Measurements from ENCODE around the gene ADGRV1. TPM values are rescaled to one million over a fixed set of nuclear protein-coding genes. Genes with fewer than 3 reads are reported as not detected.

ADGRV1 gene
- total RNA-seq, 1 experiment from 2014 or later: 64.8 TPM

DNA sequence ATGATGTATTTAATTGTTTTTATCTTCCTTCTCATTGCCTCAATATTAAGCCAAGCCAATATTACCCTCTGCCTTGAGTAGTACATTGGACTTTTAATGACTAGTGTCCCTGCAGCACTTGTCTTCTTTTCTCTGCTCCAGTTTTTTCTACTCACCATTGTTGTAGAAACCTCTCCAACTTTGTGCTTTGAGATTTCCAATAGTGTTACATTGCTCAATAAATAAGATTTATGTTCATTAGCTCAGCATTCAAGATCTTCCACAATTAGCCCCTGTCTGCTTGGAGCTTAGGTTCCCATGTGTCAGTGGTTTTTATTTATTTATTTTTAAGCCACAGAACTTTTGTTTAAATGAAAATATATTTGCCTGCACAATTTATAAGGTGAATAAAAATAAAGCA lies 145.3 kb downstream of the ADGRV1 start:
- H4K91ac ChIP-seq (ENCODE audit: insufficient read length, low read depth, low read length): no peak overlapping the region
- H3K27ac ChIP-seq (ENCODE audit: insufficient read length, low read depth, low read length): no peak overlapping the region

More for the DNA sequence above, 145.3 kb downstream of the ADGRV1 start:
- H2BK12ac ChIP-seq (ENCODE audit: insufficient read length, low read depth, low read length): no peak overlapping the region
- H3K9me3 Mint-ChIP-seq: no peaks in the 10 kb centered on the region
- no peaks in the 10 kb centered on the region for H3K9me3 ChIP-seq (ENCODE audit: control insufficient read depth, low read depth, low read length)
- H3K36me3 Mint-ChIP-seq (ENCODE audit: insufficient read depth in 1 of 3, low read depth in 3 of 3): peaks cover 6 to 14% (median 11%) of the 10 kb centered on the region in 3 experiments; a peak in 6 of 7 replicates
- H3K18ac ChIP-seq (ENCODE audit: insufficient read length, low read depth, low read length): no peak overlapping the region
- no peak overlapping the region for H2BK5ac ChIP-seq (ENCODE audit: insufficient read length, low read length)
- TF ChIP-seq, protein P1, sequence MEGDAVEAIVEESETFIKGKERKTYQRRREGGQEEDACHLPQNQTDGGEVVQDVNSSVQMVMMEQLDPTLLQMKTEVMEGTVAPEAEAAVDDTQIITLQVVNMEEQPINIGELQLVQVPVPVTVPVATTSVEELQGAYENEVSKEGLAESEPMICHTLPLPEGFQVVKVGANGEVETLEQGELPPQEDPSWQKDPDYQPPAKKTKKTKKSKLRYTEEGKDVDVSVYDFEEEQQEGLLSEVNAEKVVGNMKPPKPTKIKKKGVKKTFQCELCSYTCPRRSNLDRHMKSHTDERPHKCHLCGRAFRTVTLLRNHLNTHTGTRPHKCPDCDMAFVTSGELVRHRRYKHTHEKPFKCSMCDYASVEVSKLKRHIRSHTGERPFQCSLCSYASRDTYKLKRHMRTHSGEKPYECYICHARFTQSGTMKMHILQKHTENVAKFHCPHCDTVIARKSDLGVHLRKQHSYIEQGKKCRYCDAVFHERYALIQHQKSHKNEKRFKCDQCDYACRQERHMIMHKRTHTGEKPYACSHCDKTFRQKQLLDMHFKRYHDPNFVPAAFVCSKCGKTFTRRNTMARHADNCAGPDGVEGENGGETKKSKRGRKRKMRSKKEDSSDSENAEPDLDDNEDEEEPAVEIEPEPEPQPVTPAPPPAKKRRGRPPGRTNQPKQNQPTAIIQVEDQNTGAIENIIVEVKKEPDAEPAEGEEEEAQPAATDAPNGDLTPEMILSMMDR (conservative IDR thresholded peaks at IDR 0.05): no peak
- no peak overlapping the region for H3T11ph ChIP-seq (ENCODE audit: low read length)
- H3K9ac ChIP-seq (ENCODE audit: extremely low read depth, insufficient read length, low read length): no peak overlapping the region
- no peaks in the 10 kb centered on the region for H4K20me1 ChIP-seq (ENCODE audit: control insufficient read depth, insufficient read depth, insufficient read length)
- no peaks in the 10 kb centered on the region for H3K79me1 ChIP-seq (ENCODE audit: insufficient read depth, low read depth, low read length, poor library complexity, severe bottlenecking)
- no peak for DNase-seq
- no peaks in the 10 kb centered on the region for H3K79me2 ChIP-seq (ENCODE audit: insufficient read depth, low read length)
- H2BK120ac ChIP-seq (ENCODE audit: low read depth, low read length, poor library complexity, severe bottlenecking): no peak overlapping the region
- H3K27ac Mint-ChIP-seq: no peak overlapping the region
- H2AK5ac ChIP-seq (ENCODE audit: insufficient read length, low read length): no peak overlapping the region
- no peak overlapping the region for H4K5ac ChIP-seq (ENCODE audit: insufficient read length, low read depth, low read length)
- no peak overlapping the region for H3K56ac ChIP-seq (ENCODE audit: insufficient read length, low read depth, low read length)
- no peaks in the 10 kb centered on the region for H3K23me2 ChIP-seq (ENCODE audit: insufficient read length, low read depth, low read length, poor library complexity, severe bottlenecking)
- no peak overlapping the region for H3K4me3 Mint-ChIP-seq
- no peak overlapping the region for H2BK15ac ChIP-seq (ENCODE audit: low read depth, low read length)
- no peaks in the 10 kb centered on the region for H3K4me1 ChIP-seq (ENCODE audit: insufficient read depth, low read length)
- peaks cover 3 to 7% of the 10 kb centered on the region in 2 experiments; a peak in 3 of 4 replicates for H3K4me1 Mint-ChIP-seq
- H3K27me3 ChIP-seq (ENCODE audit: insufficient read depth, low read length): no peaks in the 10 kb centered on the region
- H2AFZ ChIP-seq (ENCODE audit: low read length): no peak overlapping the region
- H3K23ac ChIP-seq (ENCODE audit: insufficient read length, low read depth, low read length): no peak overlapping the region
- no peak overlapping the region for H4K8ac ChIP-seq (replicated peaks; ENCODE audit: insufficient read length, low read depth, low read length)
- no peaks in the 10 kb centered on the region for H3K27me3 Mint-ChIP-seq (ENCODE audit: low read depth)
- H2BK20ac ChIP-seq (ENCODE audit: low read depth, low read length, poor library complexity, severe bottlenecking): no peak overlapping the region
- H3K4me2 ChIP-seq (ENCODE audit: insufficient read depth, insufficient read length, low read length): no peak overlapping the region
- no peak overlapping the region for H3K14ac ChIP-seq (ENCODE audit: insufficient read depth, low read length)
- H3K4ac ChIP-seq (ENCODE audit: low read depth, low read length): no peak overlapping the region

Measured in H9 (cell line).